ENCODE measurements around the gene SPTBN1.
"Not testable (repeated sequence)": the region's sequence is repeated elsewhere in the genome, so short reads cannot be mapped to it uniquely, and the experiment has no call there.

The SPTBN1 gene

DNA sequence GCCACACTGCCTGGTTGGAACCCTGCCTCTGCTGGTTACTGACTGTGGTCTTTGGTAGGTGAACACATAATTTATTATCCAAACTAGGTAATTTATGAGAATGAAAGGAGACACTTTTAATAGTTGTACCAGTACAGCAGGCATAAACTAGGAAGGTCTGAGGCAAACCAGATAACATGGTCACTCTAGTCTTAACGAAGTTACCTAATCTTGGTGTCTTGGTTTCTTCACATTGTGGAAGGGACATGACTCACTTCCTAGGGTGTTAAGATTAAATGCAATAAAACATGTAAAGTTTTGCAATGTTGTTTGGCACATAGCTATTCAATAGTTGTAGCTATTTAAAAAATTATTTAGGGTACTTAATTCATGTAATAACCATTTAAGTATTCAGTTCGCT is 23.3 kb downstream of the SPTBN1 start:
- in situ Hi-C loops (cut with MboI; ENCODE audit: low pct_unique_long_range_greater_than_20kb, low sequenced_read_pairs, unreplicated experiment) = no loop called here
- TF ChIP-seq, protein P1, sequence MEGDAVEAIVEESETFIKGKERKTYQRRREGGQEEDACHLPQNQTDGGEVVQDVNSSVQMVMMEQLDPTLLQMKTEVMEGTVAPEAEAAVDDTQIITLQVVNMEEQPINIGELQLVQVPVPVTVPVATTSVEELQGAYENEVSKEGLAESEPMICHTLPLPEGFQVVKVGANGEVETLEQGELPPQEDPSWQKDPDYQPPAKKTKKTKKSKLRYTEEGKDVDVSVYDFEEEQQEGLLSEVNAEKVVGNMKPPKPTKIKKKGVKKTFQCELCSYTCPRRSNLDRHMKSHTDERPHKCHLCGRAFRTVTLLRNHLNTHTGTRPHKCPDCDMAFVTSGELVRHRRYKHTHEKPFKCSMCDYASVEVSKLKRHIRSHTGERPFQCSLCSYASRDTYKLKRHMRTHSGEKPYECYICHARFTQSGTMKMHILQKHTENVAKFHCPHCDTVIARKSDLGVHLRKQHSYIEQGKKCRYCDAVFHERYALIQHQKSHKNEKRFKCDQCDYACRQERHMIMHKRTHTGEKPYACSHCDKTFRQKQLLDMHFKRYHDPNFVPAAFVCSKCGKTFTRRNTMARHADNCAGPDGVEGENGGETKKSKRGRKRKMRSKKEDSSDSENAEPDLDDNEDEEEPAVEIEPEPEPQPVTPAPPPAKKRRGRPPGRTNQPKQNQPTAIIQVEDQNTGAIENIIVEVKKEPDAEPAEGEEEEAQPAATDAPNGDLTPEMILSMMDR (IDR thresholded peaks at IDR 0.05; ENCODE audit: extremely low read depth, insufficient read depth, missing control alignments) = no peak
- DNase-seq (ENCODE audit: low spot score) = no peak

DNA sequence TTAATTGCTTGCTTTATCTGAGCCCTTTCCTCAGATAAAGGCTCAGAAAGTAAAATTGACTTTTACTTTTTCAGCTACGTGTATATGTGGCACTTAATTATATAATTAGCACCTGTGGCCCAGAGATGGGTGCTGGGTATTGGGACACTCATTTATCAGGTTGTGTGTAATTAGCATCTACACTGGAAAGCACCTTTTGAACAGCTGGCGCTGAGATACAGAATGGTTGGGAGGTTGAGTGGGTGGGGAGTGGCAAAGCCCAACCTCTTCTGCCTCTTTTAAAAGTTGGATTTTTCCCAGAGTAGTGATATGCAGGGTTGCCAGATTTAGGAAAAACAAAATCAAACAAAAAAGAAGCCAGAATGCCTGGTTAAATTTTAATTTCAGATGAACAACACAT is 23.9 kb downstream of the SPTBN1 start:
- DNase-seq (ENCODE audit: low spot score) = peak; percentile 51
- in situ Hi-C loops (cut with MboI; ENCODE audit: low pct_unique_long_range_greater_than_20kb, low sequenced_read_pairs, unreplicated experiment) = no loop called here
- TF ChIP-seq, protein P1 (IDR thresholded peaks at IDR 0.05; ENCODE audit: extremely low read depth, insufficient read depth, missing control alignments) = no peak

DNA sequence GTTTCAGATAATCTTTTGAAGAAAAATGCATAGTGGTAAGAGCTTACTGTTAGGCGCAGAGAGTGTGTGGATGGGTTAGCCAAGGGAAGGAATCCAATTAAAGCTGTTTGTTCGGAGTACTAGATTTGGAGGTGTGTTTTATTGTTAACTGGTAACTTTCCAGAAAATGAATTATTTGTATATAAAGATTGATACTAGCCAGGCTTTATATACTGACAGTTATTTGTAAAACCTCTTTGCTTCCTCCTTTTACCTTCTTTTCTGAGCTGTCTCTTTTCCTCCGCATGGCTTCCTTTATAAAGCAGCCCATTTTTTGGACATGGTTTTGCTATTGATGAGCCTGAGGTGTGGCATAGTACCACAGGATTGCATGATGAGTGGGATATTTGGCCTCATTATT is 25.6 kb downstream of the SPTBN1 start:
- TF ChIP-seq, protein P1 (IDR thresholded peaks at IDR 0.05; ENCODE audit: extremely low read depth, insufficient read depth, missing control alignments) = no peak
- no peak for DNase-seq (ENCODE audit: low spot score)
- in situ Hi-C loops (cut with MboI; ENCODE audit: low pct_unique_long_range_greater_than_20kb, low sequenced_read_pairs, unreplicated experiment) = no loop called here

DNA sequence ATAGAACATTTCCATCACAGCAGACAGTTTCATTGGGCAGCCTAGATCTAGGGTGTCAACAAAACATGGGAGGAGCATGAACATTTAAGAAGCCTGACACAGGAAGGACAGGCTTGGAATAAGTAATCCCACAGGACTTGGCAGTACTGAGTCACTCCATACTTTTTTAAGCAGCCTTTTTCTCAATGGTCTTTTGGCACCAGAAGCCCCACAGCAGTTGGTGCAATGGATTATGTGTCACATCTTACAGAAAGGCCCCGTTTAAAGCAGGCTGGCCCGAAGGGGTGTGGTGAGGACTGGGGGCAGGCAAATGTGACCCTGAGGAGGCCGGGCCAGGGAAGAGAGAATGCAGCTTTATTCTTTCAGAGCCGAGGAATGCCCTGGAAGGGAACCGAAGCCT is 26.6 kb downstream of the SPTBN1 start:
- DNase-seq (ENCODE audit: low spot score) = no peak
- TF ChIP-seq, protein P1 (IDR thresholded peaks at IDR 0.05; ENCODE audit: extremely low read depth, insufficient read depth, missing control alignments) = no peak
- in situ Hi-C loops (cut with MboI; ENCODE audit: low pct_unique_long_range_greater_than_20kb, low sequenced_read_pairs, unreplicated experiment) = no loop called here

DNA sequence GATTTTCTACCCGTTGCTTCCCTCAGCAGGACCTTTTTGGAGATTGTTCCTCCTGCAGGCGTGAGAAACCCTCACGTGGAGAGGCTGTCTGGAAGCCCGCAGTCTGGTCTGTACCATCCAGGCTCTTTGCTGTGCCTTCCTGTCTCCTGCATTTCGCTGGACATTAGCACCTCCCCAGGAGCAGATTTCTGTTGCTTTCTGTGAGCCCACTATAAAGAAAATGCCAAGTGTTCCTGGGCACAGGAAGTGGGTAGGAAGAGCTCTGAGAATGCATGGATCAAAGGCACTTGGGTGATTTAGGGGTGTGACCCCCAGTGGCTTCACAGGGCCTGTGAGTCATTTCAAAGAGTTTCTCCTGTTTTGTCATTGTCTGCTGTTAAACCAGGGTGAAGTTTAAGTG is 27.3 kb downstream of the SPTBN1 start:
- in situ Hi-C loops (cut with MboI; ENCODE audit: low pct_unique_long_range_greater_than_20kb, low sequenced_read_pairs, unreplicated experiment) = no loop called here
- TF ChIP-seq, protein P1 (IDR thresholded peaks at IDR 0.05; ENCODE audit: extremely low read depth, insufficient read depth, missing control alignments) = no peak
- no peak for DNase-seq (ENCODE audit: low spot score)

DNA sequence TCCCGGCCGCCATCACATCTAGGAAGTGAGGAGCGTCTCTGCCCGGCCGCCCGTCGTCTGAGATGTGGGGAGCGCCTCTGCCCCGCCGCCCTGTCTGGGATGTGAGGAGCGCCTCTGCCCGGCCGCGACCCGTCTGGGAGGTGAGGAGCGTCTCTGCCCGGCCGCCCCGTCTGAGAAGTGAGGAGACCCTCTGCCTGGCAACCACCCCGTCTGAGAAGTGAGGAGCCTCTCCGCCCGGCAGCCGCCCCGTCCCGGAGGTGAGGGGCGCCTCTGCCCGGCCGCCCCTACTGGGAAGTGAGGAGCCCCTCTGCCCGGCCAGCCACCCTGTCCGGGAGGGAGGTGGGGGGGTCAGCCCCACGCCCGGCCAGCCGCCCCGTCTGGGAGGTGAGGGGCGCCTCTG is 29.6 kb downstream of the SPTBN1 start:
- DNase-seq (ENCODE audit: low spot score); in situ Hi-C loops (cut with MboI; ENCODE audit: low pct_unique_long_range_greater_than_20kb, low sequenced_read_pairs, unreplicated experiment): not testable (repeated sequence)

DNA sequence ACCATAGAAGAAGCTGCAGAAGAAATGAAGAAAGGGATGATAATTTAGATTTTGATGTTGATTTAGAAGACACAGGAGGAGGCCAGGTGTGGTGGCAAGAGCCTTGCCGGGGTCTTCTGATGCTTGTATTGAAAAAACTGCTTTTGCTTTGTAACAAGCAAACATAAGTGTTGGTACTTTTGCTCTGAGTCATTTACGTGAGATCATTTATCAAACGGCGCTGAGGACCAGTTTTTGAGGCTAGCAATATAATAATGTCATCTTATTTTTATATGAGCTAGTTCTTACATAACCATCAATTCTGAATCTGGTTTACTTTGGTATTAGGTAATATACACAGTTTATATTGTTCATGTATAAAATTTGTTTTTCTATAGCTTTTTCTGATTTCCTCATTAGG is 30.6 kb downstream of the SPTBN1 start:
- TF ChIP-seq, protein P1 (IDR thresholded peaks at IDR 0.05; ENCODE audit: extremely low read depth, insufficient read depth, missing control alignments) = no peak
- in situ Hi-C loops (cut with MboI; ENCODE audit: low pct_unique_long_range_greater_than_20kb, low sequenced_read_pairs, unreplicated experiment) = no loop called here
- no peak for DNase-seq (ENCODE audit: low spot score)

Measured in GM13977 (cell line).